Measurements from ENCODE around the gene RAD51B.

- TF ChIP-seq CTCF (IDR thresholded peaks at IDR 0.05) (no peak), POLR2A (IDR thresholded peaks at IDR 0.05) (no peak), EP300 (IDR thresholded peaks at IDR 0.05) (no peak)
Observed at GRCh38 chr14:68718023-68718990, 898.7 kb downstream of the RAD51B start.

Data from ovary (tissue), 3 donors.